ENCODE results near the gene RAB1A.

RAB1A gene

DNA sequence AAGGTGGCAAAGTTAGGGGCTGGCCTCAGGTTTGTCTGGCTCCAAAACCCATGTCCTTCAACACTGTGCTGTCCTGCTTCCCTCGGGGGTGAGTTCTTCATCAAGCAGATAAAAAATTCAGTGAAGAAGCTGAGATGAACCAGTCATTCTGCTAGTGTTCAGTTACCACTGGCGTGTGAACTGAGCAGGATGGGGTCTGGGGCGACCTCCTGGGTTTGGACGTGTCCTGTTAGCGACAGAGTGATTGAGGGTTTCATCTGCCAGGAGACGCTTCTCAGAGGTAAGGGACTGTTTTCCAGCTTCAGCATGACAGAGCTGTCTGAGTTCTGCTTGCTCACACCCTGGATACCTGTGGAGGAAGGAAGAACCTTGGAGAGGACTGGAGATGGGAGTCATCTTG lies 59.0 kb downstream of the RAB1A start:
- TF ChIP-seq, protein P1, sequence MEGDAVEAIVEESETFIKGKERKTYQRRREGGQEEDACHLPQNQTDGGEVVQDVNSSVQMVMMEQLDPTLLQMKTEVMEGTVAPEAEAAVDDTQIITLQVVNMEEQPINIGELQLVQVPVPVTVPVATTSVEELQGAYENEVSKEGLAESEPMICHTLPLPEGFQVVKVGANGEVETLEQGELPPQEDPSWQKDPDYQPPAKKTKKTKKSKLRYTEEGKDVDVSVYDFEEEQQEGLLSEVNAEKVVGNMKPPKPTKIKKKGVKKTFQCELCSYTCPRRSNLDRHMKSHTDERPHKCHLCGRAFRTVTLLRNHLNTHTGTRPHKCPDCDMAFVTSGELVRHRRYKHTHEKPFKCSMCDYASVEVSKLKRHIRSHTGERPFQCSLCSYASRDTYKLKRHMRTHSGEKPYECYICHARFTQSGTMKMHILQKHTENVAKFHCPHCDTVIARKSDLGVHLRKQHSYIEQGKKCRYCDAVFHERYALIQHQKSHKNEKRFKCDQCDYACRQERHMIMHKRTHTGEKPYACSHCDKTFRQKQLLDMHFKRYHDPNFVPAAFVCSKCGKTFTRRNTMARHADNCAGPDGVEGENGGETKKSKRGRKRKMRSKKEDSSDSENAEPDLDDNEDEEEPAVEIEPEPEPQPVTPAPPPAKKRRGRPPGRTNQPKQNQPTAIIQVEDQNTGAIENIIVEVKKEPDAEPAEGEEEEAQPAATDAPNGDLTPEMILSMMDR (conservative IDR thresholded peaks at IDR 0.05; ENCODE audit: control insufficient read depth, insufficient read depth, low read depth, low read length), result no peak
- no peak for DNase-seq (ENCODE audit: low read depth)

DNA sequence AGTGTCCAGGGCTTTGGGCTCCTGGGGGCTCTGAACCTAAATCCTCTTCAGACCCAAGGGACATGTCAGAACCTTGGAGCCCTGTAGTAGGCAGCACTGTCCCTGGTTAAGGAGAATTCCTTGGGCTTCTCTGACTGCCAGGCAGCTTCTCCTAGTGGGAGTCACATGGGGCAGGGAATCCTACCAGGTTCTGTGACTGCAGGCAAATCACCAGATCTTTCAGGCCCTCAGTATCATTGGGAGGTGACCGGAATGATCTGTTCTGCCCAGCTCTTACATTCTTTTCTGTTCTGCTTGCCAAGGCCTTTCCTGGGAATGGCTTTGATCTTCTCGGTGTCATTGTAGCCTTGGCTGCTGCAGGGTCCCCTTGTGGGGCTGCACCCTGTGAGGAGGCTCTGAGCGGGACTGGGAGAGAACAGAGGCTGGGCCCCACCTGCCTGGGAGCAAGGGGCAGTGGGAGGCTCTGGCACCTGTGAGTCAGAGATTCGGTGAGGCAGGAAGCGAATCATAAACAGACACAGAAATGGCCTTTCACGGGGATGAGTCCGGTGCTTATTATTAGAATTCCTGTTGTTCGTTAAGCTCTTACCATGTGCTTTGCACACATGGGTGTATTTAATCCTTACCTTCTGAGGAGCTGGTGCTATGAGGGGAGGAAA lies 59.6 kb downstream of the RAB1A start:
- peak; percentile 75 for DNase-seq (ENCODE audit: low read depth)
- TF ChIP-seq, protein P1 (conservative IDR thresholded peaks at IDR 0.05; ENCODE audit: control insufficient read depth, insufficient read depth, low read depth, low read length), result peak; percentile 33
- no peak overlapping the region for H3K4me3 ChIP-seq (ENCODE audit: control insufficient read depth, low read depth, low read length)

More for the DNA sequence above, 59.0 kb downstream of the RAB1A start:
- no peak overlapping the region for H3K4me3 ChIP-seq (ENCODE audit: control insufficient read depth, low read depth, low read length)

DNA sequence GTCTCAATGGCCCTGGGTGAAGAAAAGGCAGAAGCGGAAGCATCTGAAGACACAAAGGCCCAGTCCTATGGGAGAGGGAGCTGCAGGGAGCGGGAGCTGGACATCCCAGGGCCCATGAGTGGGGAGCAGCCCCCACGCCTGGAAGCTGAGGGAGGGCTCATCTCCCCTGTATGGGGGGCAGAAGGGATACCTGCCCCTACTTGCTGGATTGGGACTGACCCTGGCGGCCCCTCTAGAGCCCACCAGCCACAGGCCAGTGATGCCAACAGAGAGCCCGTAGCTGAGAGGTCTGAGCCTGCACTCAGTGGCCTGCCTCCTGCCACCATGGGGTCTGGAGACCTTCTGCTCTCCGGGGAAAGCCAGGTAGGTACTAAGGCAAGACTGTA lies 60.5 kb downstream of the RAB1A start:
- no peak for DNase-seq (ENCODE audit: low read depth)
- no peak overlapping the region for H3K4me3 ChIP-seq (ENCODE audit: control insufficient read depth, low read depth, low read length)
- TF ChIP-seq, protein P1 (conservative IDR thresholded peaks at IDR 0.05; ENCODE audit: control insufficient read depth, insufficient read depth, low read depth, low read length), result no peak

DNA sequence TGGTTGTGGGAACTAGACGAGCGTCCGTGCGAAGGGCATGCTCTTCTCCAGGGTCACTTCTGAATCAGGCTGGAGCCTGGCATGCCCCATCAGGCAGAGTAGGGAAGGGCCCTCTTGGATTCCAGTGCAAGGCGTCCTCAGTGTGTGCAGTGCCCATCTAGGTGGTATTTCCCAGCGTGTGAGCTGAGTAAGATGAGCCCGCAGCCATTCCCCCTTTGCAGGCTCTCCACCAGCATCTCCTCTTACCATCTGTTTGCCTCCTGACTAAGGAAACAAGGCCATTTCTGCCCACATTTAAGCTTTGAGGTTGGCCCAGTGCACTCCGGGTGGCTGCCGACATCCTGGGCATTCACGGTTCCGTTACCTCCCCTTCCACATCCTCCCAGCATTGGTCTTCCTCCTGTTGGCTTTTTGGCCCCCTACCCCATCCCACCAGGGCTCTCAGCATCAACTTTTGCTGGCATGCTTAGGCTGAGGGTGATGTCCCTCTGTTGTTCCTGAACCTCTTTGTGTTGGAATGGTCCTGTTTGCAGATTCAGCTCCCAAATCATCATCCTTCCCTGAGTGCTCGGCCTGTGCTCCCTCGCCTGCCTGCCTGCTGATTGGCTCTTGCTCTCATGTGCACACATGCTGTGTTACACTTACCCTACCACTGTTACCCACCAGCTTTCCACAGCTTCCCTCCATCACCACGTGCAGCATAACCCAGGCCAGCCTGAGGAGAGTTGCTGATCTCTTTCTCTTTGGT lies 61.9 kb downstream of the RAB1A start:
- DNase-seq (ENCODE audit: low read depth), result no peak
- TF ChIP-seq, protein P1 (conservative IDR thresholded peaks at IDR 0.05; ENCODE audit: control insufficient read depth, insufficient read depth, low read depth, low read length), result no peak
- no peak overlapping the region for H3K4me3 ChIP-seq (ENCODE audit: control insufficient read depth, low read depth, low read length)

DNA sequence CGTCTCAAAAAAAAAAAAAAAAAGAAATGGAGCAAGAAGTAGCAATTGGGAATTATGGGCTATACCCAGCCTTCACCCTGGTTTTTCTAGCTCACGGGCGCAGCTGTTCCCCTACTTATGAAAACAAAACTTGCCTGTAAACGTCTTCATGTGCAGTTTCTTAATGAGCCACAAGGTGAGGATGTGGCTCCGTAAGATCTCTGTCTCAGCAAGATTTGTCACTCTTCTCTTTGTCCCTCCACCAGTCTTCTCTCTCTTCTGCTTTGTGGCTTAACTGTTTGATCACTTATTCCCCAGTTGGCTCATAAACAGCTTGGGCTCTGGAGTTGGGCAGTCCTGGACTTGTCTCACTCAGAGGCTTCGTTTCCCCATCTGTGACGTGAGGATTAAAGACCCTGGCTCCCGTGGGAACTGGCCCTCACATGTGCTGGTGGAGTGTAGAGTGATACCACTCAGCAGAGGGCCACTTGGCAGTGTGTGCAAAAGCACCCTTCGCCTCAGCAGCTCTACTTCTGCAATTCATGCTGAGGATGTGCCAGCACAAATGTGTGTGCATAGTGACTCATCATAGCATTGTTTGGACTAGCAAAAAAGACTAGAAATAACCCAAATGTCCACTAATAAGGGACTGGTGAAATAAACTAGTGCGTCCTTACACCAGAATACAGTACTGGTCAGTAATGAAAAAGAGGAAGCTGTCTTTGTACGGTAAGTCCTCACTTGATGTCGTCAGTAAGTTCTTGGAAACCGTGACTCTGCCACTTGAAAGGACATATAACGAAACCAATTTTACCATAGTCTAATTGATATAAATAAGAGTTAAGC lies 65.0 kb downstream of the RAB1A start:
- no peak overlapping the region for H3K4me3 ChIP-seq (ENCODE audit: control insufficient read depth, low read depth, low read length)
- TF ChIP-seq, protein P1 (conservative IDR thresholded peaks at IDR 0.05; ENCODE audit: control insufficient read depth, insufficient read depth, low read depth, low read length), result peak; percentile 67
- DNase-seq (ENCODE audit: low read depth), result peak; percentile 99
